G401.6 (cell line): ENCODE measurements around the gene PPM1H.
"Not testable (repeated sequence)": the region's sequence is repeated elsewhere in the genome, so short reads cannot be mapped to it uniquely, and the experiment has no call there.

ENCODE experiments used
- FAIRE-seq: peaks from 2 replicates; lab custom pipeline; 2012; peaks lifted over from hg19 to GRCh38; lab: Jason Lieb, UNC

Gene PPM1H

GRCh38 chr12:62681306-62681705 lies 253.6 kb downstream of the PPM1H start:
- no peak for FAIRE-seq

- no peak for FAIRE-seq
These were observed 255.3 kb downstream of the PPM1H start for GRCh38 chr12:62679608-62680007.

- no peak for FAIRE-seq
These were observed 257.6 kb downstream of the PPM1H start for GRCh38 chr12:62677355-62677754.

- FAIRE-seq, result no peak
These were observed 258.2 kb downstream of the PPM1H start for GRCh38 chr12:62676521-62677307.

GRCh38 chr12:62673028-62673815 lies 261.7 kb downstream of the PPM1H start:
- FAIRE-seq, result no peak

- FAIRE-seq, result no peak
These were observed 263.8 kb downstream of the PPM1H start for GRCh38 chr12:62670986-62671720.

GRCh38 chr12:62668782-62669181 lies 266.2 kb downstream of the PPM1H start:
- FAIRE-seq, result no peak

- FAIRE-seq, result not testable (repeated sequence)
These were observed 270.0 kb downstream of the PPM1H start for GRCh38 chr12:62664951-62665350.

GRCh38 chr12:62660756-62661155 lies 274.2 kb downstream of the PPM1H start:
- FAIRE-seq, result no peak

GRCh38 chr12:62659453-62660295 lies 275.3 kb downstream of the PPM1H start:
- FAIRE-seq, result no peak

GRCh38 chr12:62658910-62659309 lies 276.0 kb downstream of the PPM1H start:
- FAIRE-seq, result no peak

GRCh38 chr12:62657363-62657632 lies 277.7 kb downstream of the PPM1H start:
- FAIRE-seq, result no peak

GRCh38 chr12:62656591-62657362 lies 278.2 kb downstream of the PPM1H start:
- no peak for FAIRE-seq

GRCh38 chr12:62655666-62656151 lies 279.2 kb downstream of the PPM1H start:
- no peak for FAIRE-seq

- no peak for FAIRE-seq
These were observed 280.4 kb downstream of the PPM1H start for GRCh38 chr12:62654326-62655241.

GRCh38 chr12:62653740-62654139 lies 281.2 kb downstream of the PPM1H start:
- FAIRE-seq, result no peak

- FAIRE-seq, result no peak
These were observed 281.6 kb downstream of the PPM1H start for GRCh38 chr12:62653304-62653703.

- no peak for FAIRE-seq
These were observed 283.8 kb downstream of the PPM1H start for GRCh38 chr12:62651138-62651537.

- FAIRE-seq, result peak; percentile 86
These were observed 285.4 kb downstream of the PPM1H start for GRCh38 chr12:62649412-62650138.
